Loucy (cell line): Measurements from ENCODE around the gene PGC.
"Not testable (repeated sequence)": the region's sequence is repeated elsewhere in the genome, so short reads cannot be mapped to it uniquely, and the experiment has no call there.

ENCODE experiments used
- H2AFZ ChIP-seq: fragments of 200-600 bp; sonication (generic); 2 replicates; pipeline ENCODE4 v1.6.0; 2016; ENCODE audit warnings: antibody characterized with exemption, mild to moderate bottlenecking, low read length, moderate library complexity
- H3F3A ChIP-seq: fragments of 200-600 bp; 2 replicates; pipeline ENCODE4 v1.6.0; 2016; ENCODE audit warnings: antibody characterized with exemption, low read depth, mild to moderate bottlenecking
- H3K27me3 ChIP-seq: fragments of 200-600 bp; sonication (generic); 2 replicates; pipeline ENCODE4 v1.6.1; 2014; ENCODE audit warnings: low read length, mild to moderate bottlenecking; ENCODE audit not compliant: insufficient read depth, poor library complexity, severe bottlenecking
- H3K36me3 ChIP-seq: fragments of 200-600 bp; sonication (generic); 2 replicates; pipeline ENCODE4 v1.6.1; 2016; ENCODE audit warnings: low read length; ENCODE audit not compliant: insufficient read depth
- H3K4me1 ChIP-seq: fragments of 200-600 bp; sonication (generic); 2 replicates; pipeline ENCODE4 v1.5.1; 2014; ENCODE audit warnings: low read length, mild to moderate bottlenecking; ENCODE audit not compliant: insufficient read depth, poor library complexity, severe bottlenecking
- H3K4me2 ChIP-seq: fragments of 200-600 bp; sonication (generic); 2 replicates; pipeline ENCODE4 v1.6.0; 2014; ENCODE audit warnings: antibody characterized with exemption, low read length, low read depth, mild to moderate bottlenecking; ENCODE audit not compliant: poor library complexity, severe bottlenecking
- H3K4me3 ChIP-seq: fragments of 200-600 bp; sonication (generic); 2 replicates; pipeline ENCODE4 v1.5.1; 2014; ENCODE audit warnings: low read length, mild to moderate bottlenecking, mixed read lengths; ENCODE audit not compliant: poor library complexity, severe bottlenecking
- H3K79me2 ChIP-seq: fragments of 200-600 bp; sonication (generic); 2 replicates; pipeline ENCODE4 v1.6.1; 2014; ENCODE audit warnings: low read length; ENCODE audit not compliant: insufficient read depth
- H3K9ac ChIP-seq: fragments of 200-600 bp; sonication (generic); 2 replicates; pipeline ENCODE4 v1.6.0; 2014; ENCODE audit warnings: mild to moderate bottlenecking, low read depth, low read length, moderate library complexity; ENCODE audit not compliant: poor library complexity, severe bottlenecking
- H3K9me2 ChIP-seq: fragments of 200-600 bp; sonication (generic); replicated peaks from 2 replicates; pipeline ENCODE4 v1.6.1; 2016; ENCODE audit warnings: low read depth, low read length, mixed read lengths
- H3K9me3 ChIP-seq: fragments of 200-600 bp; sonication (generic); 2 replicates; pipeline ENCODE4 v1.6.1; 2014; ENCODE audit warnings: mild to moderate bottlenecking, antibody characterized with exemption, low read length, low read depth; ENCODE audit not compliant: insufficient read depth
- H4K20me1 ChIP-seq: fragments of 200-600 bp; sonication (generic); 2 replicates; pipeline ENCODE4 v1.6.0; 2014; ENCODE audit warnings: antibody characterized with exemption, low read length, mild to moderate bottlenecking; ENCODE audit not compliant: insufficient read depth, poor library complexity, severe bottlenecking
- CTCF ChIP-seq: fragments of 200-600 bp; sonication (generic); conservative IDR thresholded peaks from 2 replicates; pipeline ENCODE4 v1.5.1; 2014; ENCODE audit warnings: mild to moderate bottlenecking, antibody characterized with exemption, low read length
- EZH2phosphoT487 ChIP-seq: fragments of 200-600 bp; IDR thresholded peaks from 2 replicates; pipeline ENCODE4 v1.6.1; 2018; ENCODE audit warnings: antibody characterized with exemption, mild to moderate bottlenecking, moderate library complexity, borderline replicate concordance

Gene PGC

GRCh38 chr6:41769376-41769775 lies 22.2 kb upstream of the PGC start:
- H3F3A ChIP-seq: no peaks in the 10 kb centered on the region
- H3K9ac ChIP-seq: peak overlapping the region; percentile 63
- TF ChIP-seq EZH2phosphoT487 (no peak), CTCF (no peak)
- H3K9me2 ChIP-seq: no peaks in the 10 kb centered on the region
- no peaks in the 10 kb centered on the region for H3K27me3 ChIP-seq
- peaks cover 13% of the 10 kb centered on the region; the same call in 1 of the 2 replicates for H3K36me3 ChIP-seq
- H2AFZ ChIP-seq: no peak overlapping the region
- H3K4me3 ChIP-seq: peak overlapping the region; percentile 30
- no peaks in the 10 kb centered on the region for H3K9me3 ChIP-seq
- H3K4me1 ChIP-seq: peaks cover 34% of the 10 kb centered on the region
- H4K20me1 ChIP-seq: no peaks in the 10 kb centered on the region
- H3K79me2 ChIP-seq: no peaks in the 10 kb centered on the region
- H3K4me2 ChIP-seq: peak overlapping the region; percentile 61

- H4K20me1 ChIP-seq: no peaks in the 10 kb centered on the region
- H3K36me3 ChIP-seq: peaks cover 13% of the 10 kb centered on the region; the same call in 1 of the 2 replicates
- no peak overlapping the region for H2AFZ ChIP-seq
- H3K9me2 ChIP-seq: no peaks in the 10 kb centered on the region
- H3K4me1 ChIP-seq: peaks cover 34% of the 10 kb centered on the region
- H3K27me3 ChIP-seq: no peaks in the 10 kb centered on the region
- TF ChIP-seq CTCF (no peak), EZH2phosphoT487 (no peak)
- H3K4me3 ChIP-seq: peak overlapping the region; percentile 30
- H3K9me3 ChIP-seq: no peaks in the 10 kb centered on the region
- no peaks in the 10 kb centered on the region for H3K79me2 ChIP-seq
- no peaks in the 10 kb centered on the region for H3F3A ChIP-seq
- peak overlapping the region; percentile 61 for H3K4me2 ChIP-seq
- H3K9ac ChIP-seq: peak overlapping the region; percentile 63
Observed at GRCh38 chr6:41768545-41769308, 21.5 kb upstream of the PGC start.

- peak overlapping the region; percentile 63 for H3K9ac ChIP-seq
- H3K79me2 ChIP-seq: no peaks in the 10 kb centered on the region
Observed at GRCh38 chr6:41767112-41767833, 20.1 kb upstream of the PGC start.

GRCh38 chr6:41766043-41766664 lies 19.0 kb upstream of the PGC start:
- peak overlapping the region; percentile 1 for H3K4me2 ChIP-seq
- H3K9me3 ChIP-seq, H3K4me3 ChIP-seq, H2AFZ ChIP-seq, H3K79me2 ChIP-seq, H4K20me1 ChIP-seq, H3F3A ChIP-seq, H3K36me3 ChIP-seq, H3K9me2 ChIP-seq, H3K27me3 ChIP-seq: not testable (repeated sequence)
- peaks cover 34% of the 10 kb centered on the region for H3K4me1 ChIP-seq
- peak overlapping the region; percentile 50 for H3K9ac ChIP-seq

More at GRCh38 chr6:41767112-41767833, 20.1 kb upstream of the PGC start:
- no peaks in the 10 kb centered on the region for H3K9me3 ChIP-seq
- no peaks in the 10 kb centered on the region for H3F3A ChIP-seq
- no peak for TF ChIP-seq CTCF
- TF ChIP-seq EZH2phosphoT487: no peak
- no peaks in the 10 kb centered on the region for H3K27me3 ChIP-seq
- H3K4me3 ChIP-seq: no peak overlapping the region
- peaks cover 7% of the 10 kb centered on the region; the same call in 1 of the 2 replicates for H3K36me3 ChIP-seq
- H2AFZ ChIP-seq: no peak overlapping the region
- H4K20me1 ChIP-seq: no peaks in the 10 kb centered on the region
- no peaks in the 10 kb centered on the region for H3K9me2 ChIP-seq
- peaks cover 34% of the 10 kb centered on the region for H3K4me1 ChIP-seq
- H3K4me2 ChIP-seq: peak overlapping the region; percentile 1
